Measurements from ENCODE around the gene DIPK1C.

DIPK1C gene

GRCh38 chr18:74429096-74429495, 28.0 kb downstream of the DIPK1C start:
- H3K4me3 ChIP-seq (ENCODE audit: low read depth, low read length), result no peak overlapping the region
- no peak for DNase-seq (ENCODE audit: low read depth)

- H3K4me3 ChIP-seq (ENCODE audit: low read depth, low read length), result no peak overlapping the region
- no peak for DNase-seq (ENCODE audit: low read depth)
These were observed 29.5 kb downstream of the DIPK1C start for GRCh38 chr18:74427442-74428112.

- DNase-seq (ENCODE audit: low read depth), result no peak
- H3K4me3 ChIP-seq (ENCODE audit: low read depth, low read length), result no peak overlapping the region
These were observed 31.2 kb downstream of the DIPK1C start for GRCh38 chr18:74425876-74426275.

- H3K4me3 ChIP-seq (ENCODE audit: low read depth, low read length), result no peak overlapping the region
- DNase-seq (ENCODE audit: low read depth), result no peak
These were observed 31.9 kb downstream of the DIPK1C start for GRCh38 chr18:74425161-74425560.

- no peak for DNase-seq (ENCODE audit: low read depth)
- no peak overlapping the region for H3K4me3 ChIP-seq (ENCODE audit: low read depth, low read length)
These were observed 34.6 kb downstream of the DIPK1C start for GRCh38 chr18:74422541-74422940.

GRCh38 chr18:74420926-74421325, 36.2 kb downstream of the DIPK1C start:
- no peak overlapping the region for H3K4me3 ChIP-seq (ENCODE audit: low read depth, low read length)
- no peak for DNase-seq (ENCODE audit: low read depth)

GRCh38 chr18:74420481-74420880, 36.6 kb downstream of the DIPK1C start:
- no peak for DNase-seq (ENCODE audit: low read depth)
- H3K4me3 ChIP-seq (ENCODE audit: low read depth, low read length), result no peak overlapping the region

GRCh38 chr18:74419761-74420160, 37.3 kb downstream of the DIPK1C start:
- DNase-seq (ENCODE audit: low read depth), result no peak

GRCh38 chr18:74418023-74418422, 39.1 kb downstream of the DIPK1C start:
- H3K4me3 ChIP-seq (ENCODE audit: low read depth, low read length), result no peak overlapping the region
- no peak for DNase-seq (ENCODE audit: low read depth)

More at GRCh38 chr18:74419761-74420160, 37.3 kb downstream of the DIPK1C start:
- no peak overlapping the region for H3K4me3 ChIP-seq (ENCODE audit: low read depth, low read length)

GRCh38 chr18:74416124-74416523, 41.0 kb downstream of the DIPK1C start:
- DNase-seq (ENCODE audit: low read depth), result no peak
- H3K4me3 ChIP-seq (ENCODE audit: low read depth, low read length), result no peak overlapping the region

- no peak for DNase-seq (ENCODE audit: low read depth)
- H3K4me3 ChIP-seq (ENCODE audit: low read depth, low read length), result no peak overlapping the region
These were observed 42.1 kb downstream of the DIPK1C start for GRCh38 chr18:74414953-74415515.

- no peak for DNase-seq (ENCODE audit: low read depth)
These were observed 43.3 kb downstream of the DIPK1C start for GRCh38 chr18:74413836-74414235.

GRCh38 chr18:74412116-74412880, 44.8 kb downstream of the DIPK1C start:
- no peak for DNase-seq (ENCODE audit: low read depth)
- H3K4me3 ChIP-seq (ENCODE audit: low read depth, low read length), result no peak overlapping the region

More at GRCh38 chr18:74413836-74414235, 43.3 kb downstream of the DIPK1C start:
- H3K4me3 ChIP-seq (ENCODE audit: low read depth, low read length), result no peak overlapping the region

GRCh38 chr18:74411475-74411874, 45.6 kb downstream of the DIPK1C start:
- DNase-seq (ENCODE audit: low read depth), result no peak
- no peak overlapping the region for H3K4me3 ChIP-seq (ENCODE audit: low read depth, low read length)

GRCh38 chr18:74410441-74410992, 46.6 kb downstream of the DIPK1C start:
- no peak overlapping the region for H3K4me3 ChIP-seq (ENCODE audit: low read depth, low read length)
- no peak for DNase-seq (ENCODE audit: low read depth)

- DNase-seq (ENCODE audit: low read depth), result no peak
- no peak overlapping the region for H3K4me3 ChIP-seq (ENCODE audit: low read depth, low read length)
These were observed 49.2 kb downstream of the DIPK1C start for GRCh38 chr18:74407888-74408287.

- no peak for DNase-seq (ENCODE audit: low read depth)
- no peak overlapping the region for H3K4me3 ChIP-seq (ENCODE audit: low read depth, low read length)
These were observed 54.2 kb downstream of the DIPK1C start for GRCh38 chr18:74402806-74403433.

GRCh38 chr18:74400813-74401212, 56.3 kb downstream of the DIPK1C start:
- no peak overlapping the region for H3K4me3 ChIP-seq (ENCODE audit: low read depth, low read length)
- DNase-seq (ENCODE audit: low read depth), result no peak

- no peak overlapping the region for H3K4me3 ChIP-seq (ENCODE audit: low read depth, low read length)
- DNase-seq (ENCODE audit: low read depth), result no peak
These were observed 57.8 kb downstream of the DIPK1C start for GRCh38 chr18:74399091-74399887.

All from skeletal muscle cell (primary cell).